HG03108 (cell line): ENCODE results near the gene NFATC1.

ENCODE experiments used
- ATAC-seq: cut with Tn5 transposase; IDR thresholded peaks from one replicate; pipeline ENCODE4 v1.9.1; 2021; ENCODE audit warnings: moderate library complexity; ENCODE audit not compliant: unreplicated experiment

Gene NFATC1

GRCh38 chr18:79387214-79387613, 8.5 kb upstream of the NFATC1 start:
- ATAC-seq: no peak

GRCh38 chr18:79387615-79388014, 8.1 kb upstream of the NFATC1 start:
- no peak for ATAC-seq

GRCh38 chr18:79388043-79388442, 7.7 kb upstream of the NFATC1 start:
- no peak for ATAC-seq

- ATAC-seq: no peak
Observed at GRCh38 chr18:79389689-79390088, 6.0 kb upstream of the NFATC1 start.

GRCh38 chr18:79392226-79392625, 3.5 kb upstream of the NFATC1 start:
- ATAC-seq: no peak

GRCh38 chr18:79393181-79393634, 2.5 kb upstream of the NFATC1 start:
- no peak for ATAC-seq

GRCh38 chr18:79393635-79394533, 1.8 kb upstream of the NFATC1 start:
- no peak for ATAC-seq

GRCh38 chr18:79394534-79395307, 1.0 kb upstream of the NFATC1 start:
- ATAC-seq: no peak

GRCh38 chr18:79395308-79395640, 456 bp upstream of the NFATC1 start:
- no peak for ATAC-seq

- no peak for ATAC-seq
Observed at GRCh38 chr18:79396431-79397246, 909 bp downstream of the NFATC1 start.

GRCh38 chr18:79397247-79397829, 1.6 kb downstream of the NFATC1 start:
- no peak for ATAC-seq

- ATAC-seq: no peak
Observed at GRCh38 chr18:79397830-79398761, 2.4 kb downstream of the NFATC1 start.

- ATAC-seq: no peak
Observed at GRCh38 chr18:79399275-79400081, 3.7 kb downstream of the NFATC1 start.

- no peak for ATAC-seq
Observed at GRCh38 chr18:79400091-79400590, 4.4 kb downstream of the NFATC1 start.

- no peak for ATAC-seq
Observed at GRCh38 chr18:79400591-79401381, 5.1 kb downstream of the NFATC1 start.

- no peak for ATAC-seq
Observed at GRCh38 chr18:79401494-79402208, 5.9 kb downstream of the NFATC1 start.

- ATAC-seq: no peak
Observed at GRCh38 chr18:79402209-79402576, 6.5 kb downstream of the NFATC1 start.
